Esophagus mucosa (tissue), 1 donor: ENCODE data around the gene CMTM2. TPM values are rescaled to one million over a fixed set of nuclear protein-coding genes. Genes with fewer than 3 reads are reported as not detected.
"Not testable (repeated sequence)": the region's sequence is repeated elsewhere in the genome, so short reads cannot be mapped to it uniquely, and the experiment has no call there.

Source experiments
- ATAC-seq: fragments of 200-7000 bp; cut with Tn5 transposase; one replicate; pipeline ENCODE4 v1.9.1; 2020
- total RNA-seq: library from RNA; stranded (reverse); gene quantifications from one replicate; pipeline ENCODE4 v1.2.4, GENCODE V29; 2023
- donor health status: DM: yes; HTN: yes; CAD: no.

CMTM2 gene
- total RNA-seq, 1 donor from 2014 or later: not detected

GRCh38 chr16:66587881-66588600, 8.8 kb downstream of the CMTM2 start:
- ATAC-seq: no peak

GRCh38 chr16:66588981-66589713, 9.9 kb downstream of the CMTM2 start:
- peak; percentile 78 for ATAC-seq

- no peak for ATAC-seq
These were observed 11.1 kb downstream of the CMTM2 start for GRCh38 chr16:66590322-66590721.

- ATAC-seq: no peak
These were observed 11.8 kb downstream of the CMTM2 start for GRCh38 chr16:66591018-66591417.

GRCh38 chr16:66592241-66592640, 13.0 kb downstream of the CMTM2 start:
- no peak for ATAC-seq

- ATAC-seq: no peak
These were observed 13.6 kb downstream of the CMTM2 start for GRCh38 chr16:66592814-66593213.

GRCh38 chr16:66594739-66595138, 15.5 kb downstream of the CMTM2 start:
- no peak for ATAC-seq

- not testable (repeated sequence) for ATAC-seq
These were observed 17.3 kb downstream of the CMTM2 start for GRCh38 chr16:66596559-66596958.

- ATAC-seq: no peak
These were observed 18.0 kb downstream of the CMTM2 start for GRCh38 chr16:66596986-66597848.

- peak; percentile 55 for ATAC-seq
These were observed 18.8 kb downstream of the CMTM2 start for GRCh38 chr16:66598111-66598510.

GRCh38 chr16:66599726-66600125, 20.5 kb downstream of the CMTM2 start:
- no peak for ATAC-seq

- ATAC-seq: no peak
These were observed 21.2 kb downstream of the CMTM2 start for GRCh38 chr16:66600477-66600876.

GRCh38 chr16:66601471-66601870, 22.2 kb downstream of the CMTM2 start:
- ATAC-seq: no peak

- ATAC-seq: peak; percentile 32
These were observed 24.5 kb downstream of the CMTM2 start for GRCh38 chr16:66603537-66604375.

- peak; percentile 53 for ATAC-seq
These were observed 25.3 kb downstream of the CMTM2 start, which contains the start of gene CMTM3 for GRCh38 chr16:66604376-66605176. TSS of gene CMTM3 (plus strand) at chr16:66604704. CDS start at chr16:66604806, 102 bp downstream.

- peak; percentile 41 for ATAC-seq
These were observed 26.1 kb downstream of the CMTM2 start for GRCh38 chr16:66605177-66605978.

- no peak for ATAC-seq
These were observed 26.9 kb downstream of the CMTM2 start for GRCh38 chr16:66605979-66606751.

- ATAC-seq: peak; percentile 75
These were observed 29.2 kb downstream of the CMTM2 start for GRCh38 chr16:66608241-66609138.
